ENCODE results near the gene VTA1. TPM values are rescaled to one million over a fixed set of nuclear protein-coding genes. Genes with fewer than 3 reads are reported as not detected.
"Not testable (repeated sequence)": the region's sequence is repeated elsewhere in the genome, so short reads cannot be mapped to it uniquely, and the experiment has no call there.

VTA1 gene
- total RNA-seq, 2 donors from 2014 or later = 26.4 to 37.3 TPM

- DNase-seq (ENCODE audit: low spot score) (no peak), ATAC-seq (ENCODE audit: insufficient number of reproducible peaks, low FRiP score, low read depth) (no peak)
- TF ChIP-seq, protein P1, sequence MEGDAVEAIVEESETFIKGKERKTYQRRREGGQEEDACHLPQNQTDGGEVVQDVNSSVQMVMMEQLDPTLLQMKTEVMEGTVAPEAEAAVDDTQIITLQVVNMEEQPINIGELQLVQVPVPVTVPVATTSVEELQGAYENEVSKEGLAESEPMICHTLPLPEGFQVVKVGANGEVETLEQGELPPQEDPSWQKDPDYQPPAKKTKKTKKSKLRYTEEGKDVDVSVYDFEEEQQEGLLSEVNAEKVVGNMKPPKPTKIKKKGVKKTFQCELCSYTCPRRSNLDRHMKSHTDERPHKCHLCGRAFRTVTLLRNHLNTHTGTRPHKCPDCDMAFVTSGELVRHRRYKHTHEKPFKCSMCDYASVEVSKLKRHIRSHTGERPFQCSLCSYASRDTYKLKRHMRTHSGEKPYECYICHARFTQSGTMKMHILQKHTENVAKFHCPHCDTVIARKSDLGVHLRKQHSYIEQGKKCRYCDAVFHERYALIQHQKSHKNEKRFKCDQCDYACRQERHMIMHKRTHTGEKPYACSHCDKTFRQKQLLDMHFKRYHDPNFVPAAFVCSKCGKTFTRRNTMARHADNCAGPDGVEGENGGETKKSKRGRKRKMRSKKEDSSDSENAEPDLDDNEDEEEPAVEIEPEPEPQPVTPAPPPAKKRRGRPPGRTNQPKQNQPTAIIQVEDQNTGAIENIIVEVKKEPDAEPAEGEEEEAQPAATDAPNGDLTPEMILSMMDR (IDR thresholded peaks at IDR 0.05) = no peak
- Histone ChIP-seq H3K36me3 (no peaks in the 10 kb centered on the region), H3K4me1 (ENCODE audit: control insufficient read depth in 1 of 2, low read depth in 2 of 2) (no peaks in the 10 kb centered on the region), H3K27ac (no peak overlapping the region), H3K27me3 (replicated peaks; ENCODE audit: insufficient read depth) (no peaks in the 10 kb centered on the region), H3K4me3 (no peak overlapping the region), H3K9me3 (no peaks in the 10 kb centered on the region)
Measured at GRCh38 chr6:142118925-142119324, 28.1 kb upstream of the VTA1 start.

DNA sequence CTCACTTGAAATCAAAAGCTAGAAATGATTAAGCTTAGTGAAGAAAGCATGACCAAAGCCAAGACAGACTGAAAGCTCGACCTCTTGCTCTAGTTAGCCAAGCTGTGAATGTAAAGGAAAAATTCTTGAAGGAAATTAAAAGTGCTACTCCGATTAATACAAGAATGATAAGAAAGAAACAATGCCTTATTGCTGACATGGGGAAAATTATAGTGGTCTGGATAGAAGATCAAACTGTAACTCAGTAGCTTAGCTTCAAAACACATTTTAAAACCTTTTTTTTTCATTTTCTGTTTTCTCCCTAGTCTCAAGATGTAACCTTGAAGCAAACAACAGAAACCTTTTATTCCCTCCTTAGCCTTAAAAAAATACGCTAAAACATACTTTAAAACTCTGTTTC, 25.7 kb upstream of the VTA1 start:
- Histone ChIP-seq H3K9me3 (no peaks in the 10 kb centered on the region), H3K27me3 (replicated peaks; ENCODE audit: insufficient read depth) (no peaks in the 10 kb centered on the region), H3K4me3 (no peak overlapping the region), H3K36me3 (no peaks in the 10 kb centered on the region), H3K4me1 (ENCODE audit: control insufficient read depth in 1 of 2, low read depth in 2 of 2) (no peaks in the 10 kb centered on the region), H3K27ac (no peak overlapping the region)
- ATAC-seq (ENCODE audit: insufficient number of reproducible peaks, low FRiP score, low read depth) (no peak), DNase-seq (ENCODE audit: low spot score) (no peak)
- TF ChIP-seq, protein P1 (IDR thresholded peaks at IDR 0.05) = no peak

- Histone ChIP-seq H3K36me3 (no peaks in the 10 kb centered on the region), H3K27ac (no peak overlapping the region), H3K4me1 (ENCODE audit: control insufficient read depth in 1 of 2, low read depth in 2 of 2) (no peaks in the 10 kb centered on the region), H3K4me3 (no peak overlapping the region), H3K9me3 (no peaks in the 10 kb centered on the region), H3K27me3 (replicated peaks; ENCODE audit: insufficient read depth) (no peaks in the 10 kb centered on the region)
- DNase-seq (ENCODE audit: low spot score) = no peak
- no peak for ATAC-seq (ENCODE audit: insufficient number of reproducible peaks, low FRiP score, low read depth)
- TF ChIP-seq, protein P1 (IDR thresholded peaks at IDR 0.05) = no peak
Measured at GRCh38 chr6:142130814-142131213, 16.2 kb upstream of the VTA1 start.

DNA sequence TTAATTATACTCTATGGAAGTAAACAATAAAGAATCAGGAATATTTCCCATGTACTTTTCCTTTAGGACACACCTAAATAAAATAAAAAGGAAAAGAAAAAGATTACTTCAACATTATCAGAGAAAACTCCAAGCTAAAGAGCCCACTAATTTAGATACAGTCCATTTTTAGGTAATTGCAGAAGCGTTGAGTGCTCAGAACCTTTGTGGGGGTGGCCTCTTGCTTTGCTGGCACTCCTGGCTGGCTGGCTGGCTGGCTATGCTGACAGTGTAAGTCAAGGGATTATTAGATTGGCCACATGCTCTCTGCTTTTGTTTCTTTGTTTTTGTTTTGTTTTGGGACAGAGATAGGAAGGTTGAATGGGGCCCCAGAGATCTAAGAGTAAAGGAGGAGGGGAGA, 14.4 kb upstream of the VTA1 start, which contains the start of gene GJE1:
TSS of gene GJE1 (plus strand) at position 301 of the 400 bp plus-strand sequence. CDS start 234 bp downstream, outside the sequence.
- H3K4me3 ChIP-seq = no peak within 1 kb of the TSS
- H3K27ac ChIP-seq = no peak within 1 kb of the TSS
- H3K27me3 ChIP-seq (replicated peaks; ENCODE audit: insufficient read depth) = no peaks in the 10 kb centered on the region
- ATAC-seq (ENCODE audit: insufficient number of reproducible peaks, low FRiP score, low read depth) (no peak), DNase-seq (ENCODE audit: low spot score) (no peak)
- TF ChIP-seq, protein P1 (IDR thresholded peaks at IDR 0.05) = no peak
- H3K36me3 ChIP-seq = no peaks in the 10 kb centered on the region
- H3K9me3 ChIP-seq = no peaks in the 10 kb centered on the region
- H3K4me1 ChIP-seq (ENCODE audit: control insufficient read depth in 1 of 2, low read depth in 2 of 2) = no peaks in the 10 kb centered on the region

DNA sequence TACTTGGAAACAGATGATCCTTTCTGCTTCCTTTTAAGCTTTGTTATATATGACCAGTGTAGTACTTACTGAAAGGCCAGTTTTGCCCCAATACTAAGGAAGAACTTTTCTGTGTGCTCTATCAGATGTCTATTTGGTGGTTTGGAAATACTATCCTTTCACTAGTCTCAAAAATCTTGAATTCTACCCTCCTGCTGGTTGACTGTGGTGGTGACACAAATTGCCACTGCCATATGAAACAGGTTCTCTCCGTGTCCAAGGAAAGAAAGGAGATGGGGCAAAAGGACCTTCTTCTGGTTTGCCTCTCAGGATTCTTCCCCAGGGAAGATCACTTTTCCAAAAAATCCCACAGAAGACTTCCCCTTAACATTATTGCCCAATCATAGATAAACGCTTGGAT, 8.2 kb upstream of the VTA1 start:
- ATAC-seq (ENCODE audit: insufficient number of reproducible peaks, low FRiP score, low read depth) (no peak), DNase-seq (ENCODE audit: low spot score) (no peak)
- H3K9me3 ChIP-seq = no peaks in the 10 kb centered on the region
- H3K27me3 ChIP-seq (replicated peaks; ENCODE audit: insufficient read depth) = no peaks in the 10 kb centered on the region
- TF ChIP-seq, protein P1 (IDR thresholded peaks at IDR 0.05) = no peak
- H3K27ac ChIP-seq = no peak overlapping the region
- H3K36me3 ChIP-seq = no peaks in the 10 kb centered on the region
- no peaks in the 10 kb centered on the region for H3K4me1 ChIP-seq (ENCODE audit: control insufficient read depth in 1 of 2, low read depth in 2 of 2)
- no peak overlapping the region for H3K4me3 ChIP-seq

DNA sequence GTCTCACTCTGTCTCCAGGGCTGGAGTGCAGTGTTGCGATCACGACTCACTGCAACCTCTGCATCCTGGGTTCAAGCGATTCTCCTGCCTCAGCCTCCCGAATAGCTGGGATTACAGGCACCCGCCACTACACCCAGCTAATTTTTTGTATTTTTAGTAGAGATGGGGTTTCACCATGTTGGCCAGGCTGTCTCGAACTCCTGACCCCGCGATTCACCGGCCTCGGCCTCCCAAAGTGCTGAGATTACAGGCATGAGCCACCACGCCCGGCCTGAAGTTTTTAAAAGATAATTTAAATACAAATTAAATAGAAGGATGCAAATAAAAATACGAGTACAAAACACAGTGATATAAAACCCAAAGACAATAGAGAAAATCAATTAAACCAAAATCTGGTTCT, 5.5 kb upstream of the VTA1 start:
- H3K9me3 ChIP-seq; ATAC-seq (ENCODE audit: insufficient number of reproducible peaks, low FRiP score, low read depth); H3K4me3 ChIP-seq; H3K27me3 ChIP-seq (replicated peaks; ENCODE audit: insufficient read depth); H3K27ac ChIP-seq; H3K4me1 ChIP-seq (ENCODE audit: control insufficient read depth in 1 of 2, low read depth in 2 of 2); H3K36me3 ChIP-seq; DNase-seq (ENCODE audit: low spot score): not testable (repeated sequence)

Data from thoracic aorta (tissue), 2 donors.